M059J (cell line): ENCODE results near the gene TMEM244. TPM values are rescaled to one million over a fixed set of nuclear protein-coding genes. Genes with fewer than 3 reads are reported as not detected.
"Not testable (repeated sequence)": the region's sequence is repeated elsewhere in the genome, so short reads cannot be mapped to it uniquely, and the experiment has no call there.

ENCODE experiments used
- DNase-seq: peaks from one replicate; pipeline ENCODE4 v3.0.0-alpha.2; 2012; ENCODE audit warnings: low read depth
- total RNA-seq: library from RNA; depleted of rRNA; stranded (reverse); fragments of >200 nt; shearing (Covaris generic); gene quantifications from 2 replicates; pipeline ENCODE4 v1.2.3, GENCODE V29; 2014; rRNA removed

Gene TMEM244
- total RNA-seq, 1 experiment from 2014 or later = not detected

GRCh38 chr6:129817332-129817731, 43.8 kb downstream of the TMEM244 start:
- no peak for DNase-seq

- no peak for DNase-seq
Observed at GRCh38 chr6:129812145-129812777, 48.9 kb downstream of the TMEM244 start.

- not testable (repeated sequence) for DNase-seq
Observed at GRCh38 chr6:129807141-129807540, 54.0 kb downstream of the TMEM244 start.

- peak; percentile 40 for DNase-seq
Observed at GRCh38 chr6:129802920-129803319, 58.2 kb downstream of the TMEM244 start.

GRCh38 chr6:129801909-129802308, 59.2 kb downstream of the TMEM244 start:
- no peak for DNase-seq

- peak; percentile 89 for DNase-seq
Observed at GRCh38 chr6:129795261-129795660, 65.9 kb downstream of the TMEM244 start.

GRCh38 chr6:129793447-129793846, 67.7 kb downstream of the TMEM244 start:
- no peak for DNase-seq

- no peak for DNase-seq
Observed at GRCh38 chr6:129792049-129792448, 69.1 kb downstream of the TMEM244 start.

GRCh38 chr6:129790785-129791184, 70.3 kb downstream of the TMEM244 start:
- no peak for DNase-seq

GRCh38 chr6:129789974-129790373, 71.1 kb downstream of the TMEM244 start:
- DNase-seq = no peak

- DNase-seq = no peak
Observed at GRCh38 chr6:129787816-129788215, 73.3 kb downstream of the TMEM244 start.

GRCh38 chr6:129786548-129786947, 74.6 kb downstream of the TMEM244 start:
- peak; percentile 65 for DNase-seq

- DNase-seq = peak; percentile 7
Observed at GRCh38 chr6:129785756-129786135, 75.4 kb downstream of the TMEM244 start.

- peak; percentile 43 for DNase-seq
Observed at GRCh38 chr6:129785047-129785755, 75.9 kb downstream of the TMEM244 start.

Other genes with a start within 250 kb of the TMEM244 start
- 28.3 and 31.2 TPM in 2 replicates for gene ARHGAP18, start 151.1 kb downstream of the TMEM244 start, total RNA-seq
- gene L3MBTL3, start 157.3 kb upstream of the TMEM244 start, total RNA-seq = 6.5 and 9.4 TPM in 2 replicates